ENCODE data around the gene TMEM248.
A peak's percentile ranks its signal among the peaks of the same experiment; 100 is the strongest.
"Not testable (repeated sequence)": the region's sequence is repeated elsewhere in the genome, so short reads cannot be mapped to it uniquely, and the experiment has no call there.

TMEM248 gene

GRCh38 chr7:66920769-66921395 is at the start of gene TMEM248:
Gene TMEM248 (plus strand): TSS chr7:66921225. CDS start chr7:66941866, 20,641 bp downstream.
- peak; percentile 92 for DNase-seq

GRCh38 chr7:66873476-66873875 is 47.5 kb upstream of the TMEM248 start:
- no peak for DNase-seq

- no peak for DNase-seq
These were observed 43.3 kb upstream of the TMEM248 start for GRCh38 chr7:66877577-66878300.

GRCh38 chr7:66878301-66878685 is 42.7 kb upstream of the TMEM248 start:
- DNase-seq, result not testable (repeated sequence)

- DNase-seq, result no peak
These were observed 41.0 kb upstream of the TMEM248 start for GRCh38 chr7:66880053-66880452.

- DNase-seq, result not testable (repeated sequence)
These were observed 40.4 kb upstream of the TMEM248 start for GRCh38 chr7:66880577-66880976.

GRCh38 chr7:66883716-66884115 is 37.3 kb upstream of the TMEM248 start:
- DNase-seq, result no peak

- DNase-seq, result not testable (repeated sequence)
These were observed 36.5 kb upstream of the TMEM248 start for GRCh38 chr7:66884556-66884955.

GRCh38 chr7:66886152-66886551 is 34.9 kb upstream of the TMEM248 start:
- DNase-seq, result no peak

- DNase-seq, result not testable (repeated sequence)
These were observed 32.8 kb upstream of the TMEM248 start for GRCh38 chr7:66888223-66888622.

- no peak for DNase-seq
These were observed 26.5 kb upstream of the TMEM248 start for GRCh38 chr7:66894463-66895080.

- no peak for DNase-seq
These were observed 24.6 kb upstream of the TMEM248 start for GRCh38 chr7:66896441-66896840.

- DNase-seq, result no peak
These were observed 21.3 kb upstream of the TMEM248 start for GRCh38 chr7:66899552-66900280.

- DNase-seq, result no peak
These were observed 18.8 kb upstream of the TMEM248 start for GRCh38 chr7:66901941-66902843.

GRCh38 chr7:66902844-66903180 is 18.2 kb upstream of the TMEM248 start:
- DNase-seq, result no peak

GRCh38 chr7:66903360-66904062 is 17.5 kb upstream of the TMEM248 start:
- no peak for DNase-seq

- no peak for DNase-seq
These were observed 16.9 kb upstream of the TMEM248 start for GRCh38 chr7:66904063-66904593.

- DNase-seq, result no peak
These were observed 15.7 kb upstream of the TMEM248 start for GRCh38 chr7:66905278-66905677.

- DNase-seq, result no peak
These were observed 15.3 kb upstream of the TMEM248 start for GRCh38 chr7:66905689-66906088.

- no peak for DNase-seq
These were observed 13.3 kb upstream of the TMEM248 start for GRCh38 chr7:66907731-66908130.

- not testable (repeated sequence) for DNase-seq
These were observed 12.4 kb upstream of the TMEM248 start for GRCh38 chr7:66908598-66908997.

Data from left hindlimb (tissue), 1 donor.